ENCODE measurements around the gene SSX1. TPM values are rescaled to one million over a fixed set of nuclear protein-coding genes. Genes with fewer than 3 reads are reported as not detected.
"Not testable (repeated sequence)": the region's sequence is repeated elsewhere in the genome, so short reads cannot be mapped to it uniquely, and the experiment has no call there.

Gene SSX1
- total RNA-seq (not detected), polyA plus RNA-seq (not detected)

- not testable (repeated sequence) for H3K4me3 ChIP-seq (ENCODE audit: low read depth in 1 of 3, low read length in 3 of 3)
Observed at GRCh38 chrX:48255062-48255796, at the start of gene SSX1. Gene SSX1, plus strand, starts transcription at chrX:48255392. Its CDS starts 1,850 bp downstream, at chrX:48257242.

GRCh38 chrX:48214341-48214740 lies 40.9 kb upstream of the SSX1 start:
- WGBS = 49% methylated on average over 4 of the region's 4 CpGs
- H3K9ac ChIP-seq (ENCODE audit: low read depth in 1 of 2, low read length in 2 of 2); H3K4me3 ChIP-seq (ENCODE audit: low read depth in 1 of 3, low read length in 3 of 3); H3K27me3 ChIP-seq (ENCODE audit: control insufficient read depth in 4 of 4, insufficient read depth in 4 of 4, low read length in 3 of 4); H3K27ac ChIP-seq (ENCODE audit: low read depth in 1 of 2, low read length in 2 of 2); DNase-seq (ENCODE audit: low spot score); H3K4me1 ChIP-seq (ENCODE audit: control insufficient read depth in 4 of 4, insufficient read depth in 4 of 4, low read length in 3 of 4); H3K9me3 ChIP-seq (ENCODE audit: control insufficient read depth in 4 of 4, low read length in 3 of 4); H3K36me3 ChIP-seq (ENCODE audit: control insufficient read depth in 4 of 4, insufficient read depth in 3 of 4, low read depth in 1 of 4, low read length in 3 of 4): not testable (repeated sequence)

More at GRCh38 chrX:48255062-48255796, at the start of gene SSX1:
- H3K4me1 ChIP-seq (ENCODE audit: control insufficient read depth in 4 of 4, insufficient read depth in 4 of 4, low read length in 3 of 4); H3K9ac ChIP-seq (ENCODE audit: low read depth in 1 of 2, low read length in 2 of 2); H3K9me3 ChIP-seq (ENCODE audit: control insufficient read depth in 4 of 4, low read length in 3 of 4); DNase-seq (ENCODE audit: low spot score); H3K27me3 ChIP-seq (ENCODE audit: control insufficient read depth in 4 of 4, insufficient read depth in 4 of 4, low read length in 3 of 4); H3K36me3 ChIP-seq (ENCODE audit: control insufficient read depth in 4 of 4, insufficient read depth in 3 of 4, low read depth in 1 of 4, low read length in 3 of 4); H3K27ac ChIP-seq (ENCODE audit: low read depth in 1 of 2, low read length in 2 of 2): not testable (repeated sequence)
- WGBS = 92% methylated on average over 20 of the region's 20 CpGs

- not testable (repeated sequence) for H3K27me3 ChIP-seq (ENCODE audit: control insufficient read depth in 4 of 4, insufficient read depth in 4 of 4, low read length in 3 of 4); H3K27ac ChIP-seq (ENCODE audit: low read depth in 1 of 2, low read length in 2 of 2); H3K4me3 ChIP-seq (ENCODE audit: low read depth in 1 of 3, low read length in 3 of 3); DNase-seq (ENCODE audit: low spot score); H3K9ac ChIP-seq (ENCODE audit: low read depth in 1 of 2, low read length in 2 of 2); H3K36me3 ChIP-seq (ENCODE audit: control insufficient read depth in 4 of 4, insufficient read depth in 3 of 4, low read depth in 1 of 4, low read length in 3 of 4); H3K4me1 ChIP-seq (ENCODE audit: control insufficient read depth in 4 of 4, insufficient read depth in 4 of 4, low read length in 3 of 4); H3K9me3 ChIP-seq (ENCODE audit: control insufficient read depth in 4 of 4, low read length in 3 of 4)
- WGBS = 88% methylated on average over 4 of the region's 4 CpGs
Observed at GRCh38 chrX:48224196-48224595, 31.0 kb upstream of the SSX1 start.

GRCh38 chrX:48252945-48253344 lies 2.2 kb upstream of the SSX1 start:
- 56% methylated on average over 6 of the region's 6 CpGs for WGBS
- H3K27ac ChIP-seq (ENCODE audit: low read depth in 1 of 2, low read length in 2 of 2); H3K4me1 ChIP-seq (ENCODE audit: control insufficient read depth in 4 of 4, insufficient read depth in 4 of 4, low read length in 3 of 4); H3K36me3 ChIP-seq (ENCODE audit: control insufficient read depth in 4 of 4, insufficient read depth in 3 of 4, low read depth in 1 of 4, low read length in 3 of 4); H3K9ac ChIP-seq (ENCODE audit: low read depth in 1 of 2, low read length in 2 of 2); H3K9me3 ChIP-seq (ENCODE audit: control insufficient read depth in 4 of 4, low read length in 3 of 4); H3K27me3 ChIP-seq (ENCODE audit: control insufficient read depth in 4 of 4, insufficient read depth in 4 of 4, low read length in 3 of 4); DNase-seq (ENCODE audit: low spot score); H3K4me3 ChIP-seq (ENCODE audit: low read depth in 1 of 3, low read length in 3 of 3): not testable (repeated sequence)

GRCh38 chrX:48274365-48274764 lies 19.2 kb downstream of the SSX1 start:
- H3K4me1 ChIP-seq (ENCODE audit: control insufficient read depth in 4 of 4, insufficient read depth in 4 of 4, low read length in 3 of 4); H3K9ac ChIP-seq (ENCODE audit: low read depth in 1 of 2, low read length in 2 of 2); H3K27me3 ChIP-seq (ENCODE audit: control insufficient read depth in 4 of 4, insufficient read depth in 4 of 4, low read length in 3 of 4); DNase-seq (ENCODE audit: low spot score); H3K4me3 ChIP-seq (ENCODE audit: low read depth in 1 of 3, low read length in 3 of 3); H3K36me3 ChIP-seq (ENCODE audit: control insufficient read depth in 4 of 4, insufficient read depth in 3 of 4, low read depth in 1 of 4, low read length in 3 of 4); H3K27ac ChIP-seq (ENCODE audit: low read depth in 1 of 2, low read length in 2 of 2); H3K9me3 ChIP-seq (ENCODE audit: control insufficient read depth in 4 of 4, low read length in 3 of 4): not testable (repeated sequence)

GRCh38 chrX:48278958-48279357 lies 23.8 kb downstream of the SSX1 start:
- TF ChIP-seq FOXA1 (IDR thresholded peaks at IDR 0.05) (no peak), EGR1 (IDR thresholded peaks at IDR 0.05; ENCODE audit: low read depth in 2 of 2) (no peak), CTCF (IDR thresholded peaks at IDR 0.05; ENCODE audit: low read depth, low read length, missing input control) (no peak), TAF1 (conservative IDR thresholded peaks at IDR 0.05) (no peak), MAX (IDR thresholded peaks at IDR 0.05) (no peak), YY1 (IDR thresholded peaks at IDR 0.05) (no peak)
- H3K9me3 ChIP-seq (ENCODE audit: control insufficient read depth in 4 of 4, low read length in 3 of 4) = no peaks in the 10 kb centered on the region
- H3K4me3 ChIP-seq (ENCODE audit: low read depth in 1 of 3, low read length in 3 of 3) = no peak overlapping the region
- H3K27me3 ChIP-seq (ENCODE audit: control insufficient read depth in 4 of 4, insufficient read depth in 4 of 4, low read length in 3 of 4) = no peaks in the 10 kb centered on the region
- DNase-seq (ENCODE audit: low spot score) = no peak
- H3K9ac ChIP-seq (ENCODE audit: low read depth in 1 of 2, low read length in 2 of 2) = no peak overlapping the region
- WGBS = 83% methylated on average over 9 of the region's 9 CpGs
- H3K4me1 ChIP-seq (ENCODE audit: control insufficient read depth in 4 of 4, insufficient read depth in 4 of 4, low read length in 3 of 4) = no peaks in the 10 kb centered on the region
- H3K27ac ChIP-seq (ENCODE audit: low read depth in 1 of 2, low read length in 2 of 2) = no peak overlapping the region
- H3K36me3 ChIP-seq (ENCODE audit: control insufficient read depth in 4 of 4, insufficient read depth in 3 of 4, low read depth in 1 of 4, low read length in 3 of 4) = no peaks in the 10 kb centered on the region

- not testable (repeated sequence) for H3K27me3 ChIP-seq (ENCODE audit: control insufficient read depth in 4 of 4, insufficient read depth in 4 of 4, low read length in 3 of 4); DNase-seq (ENCODE audit: low spot score); H3K27ac ChIP-seq (ENCODE audit: low read depth in 1 of 2, low read length in 2 of 2); H3K9ac ChIP-seq (ENCODE audit: low read depth in 1 of 2, low read length in 2 of 2); H3K4me1 ChIP-seq (ENCODE audit: control insufficient read depth in 4 of 4, insufficient read depth in 4 of 4, low read length in 3 of 4); H3K4me3 ChIP-seq (ENCODE audit: low read depth in 1 of 3, low read length in 3 of 3); H3K36me3 ChIP-seq (ENCODE audit: control insufficient read depth in 4 of 4, insufficient read depth in 3 of 4, low read depth in 1 of 4, low read length in 3 of 4); H3K9me3 ChIP-seq (ENCODE audit: control insufficient read depth in 4 of 4, low read length in 3 of 4)
- WGBS = 86% methylated on average over 3 of the region's 3 CpGs
Observed at GRCh38 chrX:48280729-48281128, 25.5 kb downstream of the SSX1 start.
